ENCODE results near the gene METRN.

DNA sequence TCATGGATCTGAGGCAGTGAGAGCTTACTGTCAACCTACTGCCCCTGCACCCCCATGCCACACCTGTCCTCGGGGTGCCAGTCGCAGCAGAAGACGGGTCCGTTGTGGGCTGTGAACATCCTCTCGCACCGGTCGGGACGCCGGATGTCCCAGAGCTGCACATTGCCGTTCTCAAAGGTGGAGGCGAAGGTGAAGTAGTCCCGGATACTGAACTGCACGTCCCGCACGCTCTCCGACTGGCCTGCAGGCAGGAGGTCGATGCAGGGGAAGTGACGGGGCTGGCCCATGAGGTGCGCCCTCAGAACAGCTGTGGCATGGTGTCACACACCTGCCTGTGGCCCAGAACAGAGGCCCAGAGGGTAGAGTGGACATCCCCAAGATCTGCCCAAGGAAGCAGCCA lies 27.4 kb upstream of the METRN start:
- TF ChIP-seq ZNF302 (tag by site-specific recombination; IDR thresholded peaks at IDR 0.05; ENCODE audit: low read depth) (no peak), ZNF561 (tag by site-specific recombination; IDR thresholded peaks at IDR 0.05; ENCODE audit: borderline replicate concordance) (no peak), ZFP3 (tag by site-specific recombination; IDR thresholded peaks at IDR 0.05; ENCODE audit: low read depth) (no peak), ZNF558 (tag by site-specific recombination; IDR thresholded peaks at IDR 0.05) (no peak), ZNF571 (tag by site-specific recombination; IDR thresholded peaks at IDR 0.05) (no peak), ZNF133 (tag by site-specific recombination; IDR thresholded peaks at IDR 0.05) (no peak)
- TF ChIP-seq, protein P1, sequence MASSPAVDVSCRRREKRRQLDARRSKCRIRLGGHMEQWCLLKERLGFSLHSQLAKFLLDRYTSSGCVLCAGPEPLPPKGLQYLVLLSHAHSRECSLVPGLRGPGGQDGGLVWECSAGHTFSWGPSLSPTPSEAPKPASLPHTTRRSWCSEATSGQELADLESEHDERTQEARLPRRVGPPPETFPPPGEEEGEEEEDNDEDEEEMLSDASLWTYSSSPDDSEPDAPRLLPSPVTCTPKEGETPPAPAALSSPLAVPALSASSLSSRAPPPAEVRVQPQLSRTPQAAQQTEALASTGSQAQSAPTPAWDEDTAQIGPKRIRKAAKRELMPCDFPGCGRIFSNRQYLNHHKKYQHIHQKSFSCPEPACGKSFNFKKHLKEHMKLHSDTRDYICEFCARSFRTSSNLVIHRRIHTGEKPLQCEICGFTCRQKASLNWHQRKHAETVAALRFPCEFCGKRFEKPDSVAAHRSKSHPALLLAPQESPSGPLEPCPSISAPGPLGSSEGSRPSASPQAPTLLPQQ (tag by site-specific recombination; IDR thresholded peaks at IDR 0.05) = no peak
- TF ChIP-seq, protein P2, sequence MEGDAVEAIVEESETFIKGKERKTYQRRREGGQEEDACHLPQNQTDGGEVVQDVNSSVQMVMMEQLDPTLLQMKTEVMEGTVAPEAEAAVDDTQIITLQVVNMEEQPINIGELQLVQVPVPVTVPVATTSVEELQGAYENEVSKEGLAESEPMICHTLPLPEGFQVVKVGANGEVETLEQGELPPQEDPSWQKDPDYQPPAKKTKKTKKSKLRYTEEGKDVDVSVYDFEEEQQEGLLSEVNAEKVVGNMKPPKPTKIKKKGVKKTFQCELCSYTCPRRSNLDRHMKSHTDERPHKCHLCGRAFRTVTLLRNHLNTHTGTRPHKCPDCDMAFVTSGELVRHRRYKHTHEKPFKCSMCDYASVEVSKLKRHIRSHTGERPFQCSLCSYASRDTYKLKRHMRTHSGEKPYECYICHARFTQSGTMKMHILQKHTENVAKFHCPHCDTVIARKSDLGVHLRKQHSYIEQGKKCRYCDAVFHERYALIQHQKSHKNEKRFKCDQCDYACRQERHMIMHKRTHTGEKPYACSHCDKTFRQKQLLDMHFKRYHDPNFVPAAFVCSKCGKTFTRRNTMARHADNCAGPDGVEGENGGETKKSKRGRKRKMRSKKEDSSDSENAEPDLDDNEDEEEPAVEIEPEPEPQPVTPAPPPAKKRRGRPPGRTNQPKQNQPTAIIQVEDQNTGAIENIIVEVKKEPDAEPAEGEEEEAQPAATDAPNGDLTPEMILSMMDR (tag by site-specific recombination; IDR thresholded peaks at IDR 0.05) = no peak
- TF ChIP-seq, protein P3, sequence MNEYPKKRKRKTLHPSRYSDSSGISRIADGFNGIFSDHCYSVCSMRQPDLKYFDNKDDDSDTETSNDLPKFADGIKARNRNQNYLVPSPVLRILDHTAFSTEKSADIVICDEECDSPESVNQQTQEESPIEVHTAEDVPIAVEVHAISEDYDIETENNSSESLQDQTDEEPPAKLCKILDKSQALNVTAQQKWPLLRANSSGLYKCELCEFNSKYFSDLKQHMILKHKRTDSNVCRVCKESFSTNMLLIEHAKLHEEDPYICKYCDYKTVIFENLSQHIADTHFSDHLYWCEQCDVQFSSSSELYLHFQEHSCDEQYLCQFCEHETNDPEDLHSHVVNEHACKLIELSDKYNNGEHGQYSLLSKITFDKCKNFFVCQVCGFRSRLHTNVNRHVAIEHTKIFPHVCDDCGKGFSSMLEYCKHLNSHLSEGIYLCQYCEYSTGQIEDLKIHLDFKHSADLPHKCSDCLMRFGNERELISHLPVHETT (tag by site-specific recombination; IDR thresholded peaks at IDR 0.05) = no peak

Measured in HEK293 (cell line).